Renal pelvis (tissue), 3 donors: ENCODE measurements around the gene HAP1. TPM values are rescaled to one million over a fixed set of nuclear protein-coding genes. Genes with fewer than 3 reads are reported as not detected.

Experiments used
- polyA plus RNA-seq, 3 donors: library from polyadenylated mRNA; unstranded; fragments of 120-200 nt; gene quantifications; one replicate each; pipeline ENCODE4 v1.2.1, GENCODE V29; 2013; ENCODE audit not compliant: insufficient read length in 3 of 3

Gene HAP1
- polyA plus RNA-seq, 3 donors: 1.2 to 1.5 (median 1.3) TPM

Other genes with a start within 250 kb of the HAP1 start
- not detected for gene KRT36, start 244.7 kb downstream of the HAP1 start, polyA plus RNA-seq
- gene KRT13, start 229.0 kb downstream of the HAP1 start, polyA plus RNA-seq: 1 to 10 TPM in 2 of 3 donors, under 1 TPM in 1; 0.47 to 2.8 (median 1.4) TPM
- gene KRT15, start 215.8 kb downstream of the HAP1 start, polyA plus RNA-seq: 1 to 10 TPM; 1.3 to 3.1 (median 2.9) TPM
- gene KRT19, start 206.3 kb downstream of the HAP1 start, polyA plus RNA-seq: 100 to 1,000 TPM; 210 to 238 (median 223) TPM
- gene KRT9, start 162.6 kb downstream of the HAP1 start, polyA plus RNA-seq: not detected
- gene KRT14, start 147.7 kb downstream of the HAP1 start, polyA plus RNA-seq: under 1 TPM in 2 of 3 donors, not detected in 1; 0.31 to 0.36 TPM
- not detected for gene KRT16, start 121.9 kb downstream of the HAP1 start, polyA plus RNA-seq
- 1 to 10 TPM; 1.6 to 4.8 (median 2.0) TPM for gene KRT17, start 110.1 kb downstream of the HAP1 start, polyA plus RNA-seq
- 100 to 1,000 TPM; 651 to 702 (median 684) TPM for gene EIF1, start 45.8 kb downstream of the HAP1 start, polyA plus RNA-seq
- not detected for gene GAST, start 22.3 kb downstream of the HAP1 start, polyA plus RNA-seq
- gene JUP, start 52.1 kb upstream of the HAP1 start, polyA plus RNA-seq: 100 to 1,000 TPM; 218 to 260 (median 242) TPM
- gene P3H4, start 77.3 kb upstream of the HAP1 start, polyA plus RNA-seq: 10 to 100 TPM; 43.4 to 48.8 (median 44.8) TPM
- gene FKBP10, start 78.4 kb upstream of the HAP1 start, polyA plus RNA-seq: 100 to 1,000 TPM; 142 to 163 (median 160) TPM
- gene NT5C3B, start 101.6 kb upstream of the HAP1 start, polyA plus RNA-seq: 100 to 1,000 TPM in 1 of 3 donors, 10 to 100 TPM in 2; 91.4 to 111 (median 91.7) TPM
- under 1 TPM; 0.24 to 0.27 (median 0.27) TPM for gene KLHL10, start 103.2 kb upstream of the HAP1 start, polyA plus RNA-seq
- gene KLHL11, start 130.8 kb upstream of the HAP1 start, polyA plus RNA-seq: 10 to 100 TPM in 2 of 3 donors, 1 to 10 TPM in 1; 8.7 to 12.1 (median 10.3) TPM
- 10 to 100 TPM; 89.5 to 92.9 (median 90.9) TPM for gene ACLY, start 184.3 kb upstream of the HAP1 start, polyA plus RNA-seq
- 1 to 10 TPM; 5.9 to 8.6 (median 7.6) TPM for gene ODAD4, start 196.0 kb upstream of the HAP1 start, polyA plus RNA-seq
- 10 to 100 TPM; 68.3 to 81.0 (median 77.0) TPM for gene CNP, start 232.2 kb upstream of the HAP1 start, polyA plus RNA-seq